Endothelial cell (in vitro differentiated cells): Measurements from ENCODE around the gene CSTB. TPM values are rescaled to one million over a fixed set of nuclear protein-coding genes. Genes with fewer than 3 reads are reported as not detected.

ENCODE experiments used
- DNase-seq: peaks from one replicate; pipeline ENCODE4 v3.0.0; 2021; ENCODE audit warnings: low spot score
- H3K27ac Mint-ChIP-seq: one replicate; pipeline ENCODE4 v1.8.0; 2021; ENCODE audit warnings: mixed read lengths, inconsistent platforms; ENCODE audit not compliant: unreplicated experiment
- H3K27me3 Mint-ChIP-seq: one replicate; pipeline ENCODE4 v1.8.0; 2021; ENCODE audit warnings: mild to moderate bottlenecking, moderate library complexity, mixed read lengths, inconsistent platforms; ENCODE audit not compliant: unreplicated experiment
- H3K36me3 Mint-ChIP-seq: one replicate; pipeline ENCODE4 v1.8.0; 2021; ENCODE audit warnings: mild to moderate bottlenecking, low read depth, mixed read lengths, inconsistent platforms; ENCODE audit not compliant: unreplicated experiment
- H3K4me1 Mint-ChIP-seq: one replicate; pipeline ENCODE4 v1.8.0; 2021; ENCODE audit warnings: mild to moderate bottlenecking, mixed read lengths, inconsistent platforms; ENCODE audit not compliant: unreplicated experiment
- H3K4me3 Mint-ChIP-seq: one replicate; pipeline ENCODE4 v1.8.0; 2021; ENCODE audit warnings: mild to moderate bottlenecking, mixed read lengths, inconsistent platforms; ENCODE audit not compliant: unreplicated experiment
- H3K9me3 Mint-ChIP-seq: one replicate; pipeline ENCODE4 v1.8.0; 2021; ENCODE audit warnings: mixed read lengths, inconsistent platforms; ENCODE audit not compliant: unreplicated experiment
- total RNA-seq: library from RNA; stranded (reverse); fragmentation: NEBNext Ultra II Directional; extraction: Animal tissue kit (Norgen Biotek cat#: 25700); gene quantifications from one replicate; pipeline ENCODE4 v1.2.1, GENCODE V29; 2021; ENCODE audit not compliant: unreplicated experiment
- TF ChIP-seq, protein P1 (sequence below): fragments of 200-600 bp; sonication (generic); IDR thresholded peaks from one replicate; pipeline ENCODE4 v1.5.0; 2021; ENCODE audit warnings: antibody characterized with exemption; ENCODE audit not compliant: unreplicated experiment

Gene CSTB
- total RNA-seq, 1 donor from 2014 or later, result 66.5 TPM

DNA sequence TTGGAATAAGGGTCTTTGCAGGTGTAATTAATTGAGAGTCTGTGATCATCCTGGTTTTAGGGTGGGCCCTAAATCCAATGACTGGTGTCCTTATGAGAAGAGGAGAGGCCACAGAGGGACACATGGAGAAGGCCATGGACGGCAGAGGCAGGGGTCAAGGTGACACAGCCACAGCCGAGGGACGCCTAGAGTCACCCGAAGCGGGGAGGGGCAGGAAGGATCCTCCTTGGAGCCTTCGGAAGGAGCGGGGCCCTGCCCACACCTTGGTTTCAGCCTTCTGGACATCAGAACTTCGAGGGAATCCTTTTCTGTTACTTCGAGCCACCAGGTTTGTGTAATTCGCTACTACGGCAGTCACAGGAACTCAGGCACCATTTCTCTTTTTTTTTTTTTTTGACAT is 44.4 kb upstream of the CSTB start:
- peaks cover 6% of the 10 kb centered on the region for H3K36me3 Mint-ChIP-seq
- DNase-seq, result no peak
- H3K27ac Mint-ChIP-seq, result no peak overlapping the region
- peaks cover 5% of the 10 kb centered on the region for H3K4me1 Mint-ChIP-seq
- H3K4me3 Mint-ChIP-seq, result no peak overlapping the region
- TF ChIP-seq, protein P1, sequence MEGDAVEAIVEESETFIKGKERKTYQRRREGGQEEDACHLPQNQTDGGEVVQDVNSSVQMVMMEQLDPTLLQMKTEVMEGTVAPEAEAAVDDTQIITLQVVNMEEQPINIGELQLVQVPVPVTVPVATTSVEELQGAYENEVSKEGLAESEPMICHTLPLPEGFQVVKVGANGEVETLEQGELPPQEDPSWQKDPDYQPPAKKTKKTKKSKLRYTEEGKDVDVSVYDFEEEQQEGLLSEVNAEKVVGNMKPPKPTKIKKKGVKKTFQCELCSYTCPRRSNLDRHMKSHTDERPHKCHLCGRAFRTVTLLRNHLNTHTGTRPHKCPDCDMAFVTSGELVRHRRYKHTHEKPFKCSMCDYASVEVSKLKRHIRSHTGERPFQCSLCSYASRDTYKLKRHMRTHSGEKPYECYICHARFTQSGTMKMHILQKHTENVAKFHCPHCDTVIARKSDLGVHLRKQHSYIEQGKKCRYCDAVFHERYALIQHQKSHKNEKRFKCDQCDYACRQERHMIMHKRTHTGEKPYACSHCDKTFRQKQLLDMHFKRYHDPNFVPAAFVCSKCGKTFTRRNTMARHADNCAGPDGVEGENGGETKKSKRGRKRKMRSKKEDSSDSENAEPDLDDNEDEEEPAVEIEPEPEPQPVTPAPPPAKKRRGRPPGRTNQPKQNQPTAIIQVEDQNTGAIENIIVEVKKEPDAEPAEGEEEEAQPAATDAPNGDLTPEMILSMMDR, result no peak
- H3K27me3 Mint-ChIP-seq, result peaks cover 11% of the 10 kb centered on the region
- no peaks in the 10 kb centered on the region for H3K9me3 Mint-ChIP-seq

DNA sequence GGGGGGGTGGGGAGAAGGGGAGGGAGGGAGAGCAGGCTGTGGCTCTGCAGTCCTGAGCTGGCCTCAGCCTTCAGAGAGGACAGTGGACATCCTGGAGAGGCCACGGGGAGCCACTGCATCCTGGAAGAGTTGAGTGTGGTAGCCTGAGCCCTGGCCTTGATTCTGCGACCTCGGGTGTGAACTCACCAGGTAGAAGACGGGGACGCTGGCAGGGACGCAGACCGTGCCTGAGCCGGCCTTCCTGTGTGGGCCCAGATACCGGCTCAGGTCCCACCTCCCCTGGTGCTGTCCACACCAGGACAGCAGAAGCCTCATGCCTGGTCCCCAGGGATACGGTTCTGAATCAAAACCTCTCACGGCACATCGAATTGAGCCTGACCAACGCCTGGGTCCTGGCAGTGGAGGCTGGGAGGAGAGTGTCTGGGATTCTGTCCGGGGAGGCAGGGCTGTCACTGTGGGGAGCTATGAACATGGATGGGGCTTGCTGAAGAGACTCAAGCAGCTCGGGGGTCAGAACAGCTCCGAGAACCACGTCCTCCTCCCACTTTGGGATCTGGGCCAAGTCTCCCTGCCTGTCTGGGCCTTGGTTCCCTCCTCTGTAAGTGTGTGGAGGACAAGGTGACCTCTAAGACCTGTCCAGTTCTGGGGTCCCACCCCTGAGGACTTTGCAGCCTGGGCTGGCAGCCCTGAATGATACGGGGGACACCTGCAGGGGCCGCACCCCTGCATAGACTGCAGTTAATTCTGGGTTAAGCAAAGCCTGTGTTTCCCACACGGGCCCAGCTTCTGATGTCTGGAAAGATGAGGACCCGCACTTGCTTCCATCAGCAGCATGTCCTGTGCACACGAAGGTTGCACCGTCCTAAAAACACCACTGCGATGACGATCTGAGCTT is 43.6 kb upstream of the CSTB start:
- no peak for DNase-seq
- peaks cover 8% of the 10 kb centered on the region for H3K4me1 Mint-ChIP-seq
- peaks cover 11% of the 10 kb centered on the region for H3K27me3 Mint-ChIP-seq
- H3K27ac Mint-ChIP-seq, result no peak overlapping the region
- TF ChIP-seq, protein P1, result no peak
- H3K4me3 Mint-ChIP-seq, result no peak overlapping the region
- peaks cover 6% of the 10 kb centered on the region for H3K36me3 Mint-ChIP-seq
- no peaks in the 10 kb centered on the region for H3K9me3 Mint-ChIP-seq

DNA sequence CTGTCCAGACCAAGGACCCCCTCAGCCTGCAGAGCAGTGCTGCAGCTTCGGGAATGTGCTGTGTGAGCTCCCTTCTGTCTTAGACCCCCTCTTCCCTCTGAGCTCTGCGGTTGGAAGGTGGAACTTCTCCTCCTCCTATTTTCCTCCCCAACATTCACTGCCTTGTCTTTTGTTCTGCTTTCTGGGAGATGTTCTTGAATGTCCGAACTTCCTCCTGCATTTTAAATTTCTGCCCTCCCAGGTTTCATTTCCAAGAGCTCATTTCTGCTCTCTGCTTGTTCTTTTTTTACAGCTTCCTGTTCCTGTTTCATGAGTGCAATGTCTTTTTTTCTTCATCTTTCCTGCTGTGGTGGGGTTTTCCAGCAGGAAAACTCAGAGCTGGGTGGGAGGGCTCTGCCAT is 42.6 kb upstream of the CSTB start:
- H3K36me3 Mint-ChIP-seq, result peaks cover 6% of the 10 kb centered on the region
- H3K9me3 Mint-ChIP-seq, result no peaks in the 10 kb centered on the region
- H3K27me3 Mint-ChIP-seq, result peaks cover 12% of the 10 kb centered on the region
- H3K27ac Mint-ChIP-seq, result peak overlapping the region; percentile 80
- no peak for DNase-seq
- TF ChIP-seq, protein P1, result no peak
- peak overlapping the region; percentile 38 for H3K4me3 Mint-ChIP-seq
- H3K4me1 Mint-ChIP-seq, result peaks cover 9% of the 10 kb centered on the region

DNA sequence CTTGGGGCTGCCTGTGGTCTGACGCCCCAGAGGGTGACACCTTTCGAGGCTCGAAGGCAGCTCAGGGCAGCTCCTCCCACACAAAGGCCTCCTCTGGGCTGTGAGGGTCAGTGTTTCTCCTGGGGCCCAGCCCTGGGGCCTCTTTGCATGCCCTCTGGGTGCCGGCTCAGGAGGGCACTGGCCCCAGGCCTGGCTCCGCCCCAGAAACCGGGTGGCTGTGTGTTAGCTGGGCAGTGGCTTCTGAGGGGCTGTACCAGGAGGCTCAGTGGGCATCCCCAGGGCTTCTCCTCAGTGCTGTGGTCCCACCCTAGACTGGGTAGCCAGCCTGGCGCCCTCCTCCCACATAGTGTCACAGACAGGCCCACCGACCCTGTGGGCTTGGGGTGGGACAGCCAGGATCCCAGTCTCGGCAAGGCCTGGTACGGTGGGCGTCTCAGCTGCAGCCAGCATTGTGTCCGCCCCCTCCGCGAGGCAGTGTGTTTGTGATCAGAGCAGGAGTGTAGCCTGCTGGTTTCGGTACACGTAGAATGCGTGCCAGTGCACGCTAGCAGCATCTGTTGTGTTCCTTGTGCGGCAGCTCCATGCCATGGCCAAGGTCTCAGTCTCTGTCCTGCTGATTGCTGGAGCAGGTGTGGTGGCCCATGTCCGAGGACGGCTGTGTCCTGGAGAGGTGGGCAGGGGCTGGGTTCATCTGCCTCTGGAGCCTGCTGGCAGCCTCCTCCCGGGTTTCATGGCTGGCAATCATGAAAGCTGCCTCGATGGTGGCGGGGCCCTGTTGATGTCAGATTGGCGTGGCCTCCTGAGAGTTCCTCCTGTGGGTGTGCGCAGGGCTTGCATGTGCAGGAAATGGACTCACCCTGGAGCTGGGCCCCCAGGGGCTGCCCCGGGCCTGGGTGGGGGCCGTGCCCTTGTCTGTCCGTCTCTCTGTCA is 41.3 kb upstream of the CSTB start:
- Mint-ChIP-seq H3K27me3 (peaks cover 12% of the 10 kb centered on the region), H3K4me1 (peaks cover 11% of the 10 kb centered on the region), H3K27ac (no peak overlapping the region), H3K36me3 (peaks cover 6% of the 10 kb centered on the region), H3K9me3 (no peaks in the 10 kb centered on the region), H3K4me3 (no peak overlapping the region)
- no peak for DNase-seq
- TF ChIP-seq, protein P1, result no peak
